Endothelial cell of umbilical vein (primary cell): Measurements from ENCODE around the gene AAR2. TPM values are rescaled to one million over a fixed set of nuclear protein-coding genes. Genes with fewer than 3 reads are reported as not detected.

ENCODE experiments used
- BruUV-seq: library from RNA; stranded (reverse); fragments of 400-500 nt; replicated peaks from 2 replicates; lab custom pipeline; 2021; lab: Mats Ljungman, UMichigan
- CTCF ChIA-PET: fragments of 300-600, 350-600 bp; sonication (Branson Sonifier 250); formaldehyde crosslinking; loops from one replicate; lab custom pipeline; 2021; ENCODE audit warnings: antibody characterized with exemption, inconsistent platforms; lab: Charles Lee
- POLR2A ChIA-PET: fragments of 300-600, 350-600 bp; sonication (Branson Sonifier 250); formaldehyde crosslinking; loops from one replicate; lab custom pipeline; 2021; ENCODE audit warnings: antibody characterized with exemption, inconsistent platforms; lab: Charles Lee
- DNase-seq: peaks from one replicate; pipeline ENCODE4 v3.0.0-alpha.2; 2011; ENCODE audit warnings: low read depth, low spot score
- FAIRE-seq: peaks from 2 replicates; lab custom pipeline; 2011; peaks lifted over from hg19 to GRCh38; lab: Jason Lieb, UNC
- H2AFZ ChIP-seq: 2 replicates; pipeline ENCODE4 v1.6.0; 2012; ENCODE audit warnings: low read depth, low read length, control low read depth, inconsistent platforms
- H3K27ac ChIP-seq: 2 replicates; pipeline ENCODE4 v1.5.1; 2011; ENCODE audit warnings: low read depth, mild to moderate bottlenecking, control low read depth, low read length, moderate library complexity; ENCODE audit not compliant: insufficient read depth
- H3K27me3 ChIP-seq, 2 experiments: 2 replicates each; pipeline versions ENCODE4 v1.6.0 to v1.6.1; 2011; ENCODE audit warnings: low read length in 2 of 2, mixed read lengths in 1 of 2; ENCODE audit not compliant: control insufficient read depth in 2 of 2, insufficient read depth in 2 of 2
- H3K36me3 ChIP-seq, 2 experiments: 2 replicates in 1 of 2; 3 replicates in 1 of 2; pipeline ENCODE4 v1.5.1; 2011; ENCODE audit warnings: low read length in 2 of 2, mild to moderate bottlenecking in 1 of 2, moderate library complexity in 1 of 2; ENCODE audit not compliant: control insufficient read depth in 2 of 2, insufficient read depth in 2 of 2; ENCODE audit errors: extremely low read depth in 1 of 2
- H3K4me1 ChIP-seq: 3 replicates; pipeline ENCODE4 v1.5.1; 2011; ENCODE audit warnings: mild to moderate bottlenecking, low read length; ENCODE audit not compliant: control insufficient read depth, insufficient read depth; ENCODE audit errors: extremely low read depth
- H3K4me2 ChIP-seq: 2 replicates; pipeline ENCODE4 v1.6.1; 2011; ENCODE audit warnings: low read length, control low read depth, mixed read lengths; ENCODE audit not compliant: insufficient read depth
- H3K4me3 ChIP-seq, 3 experiments: fragments of 200-600 bp in 1 of 3; sonication (generic), shearing (Covaris generic) in 1 of 3; replicated peaks in 1 of 3; 2 replicates each; pipeline ENCODE4 v1.5.1; 2011 to 2016; ENCODE audit warnings: control low read depth in 3 of 3, low read length in 3 of 3, mild to moderate bottlenecking in 2 of 3, inconsistent platforms in 1 of 3, low read depth in 1 of 3, moderate library complexity in 1 of 3; ENCODE audit not compliant: insufficient read depth in 1 of 3
- H3K79me2 ChIP-seq: 2 replicates; pipeline ENCODE4 v1.6.0; 2012; ENCODE audit warnings: low read length, inconsistent platforms; ENCODE audit not compliant: control insufficient read depth, insufficient read depth
- H3K9ac ChIP-seq: replicated peaks from 2 replicates; pipeline ENCODE3; 2011; ENCODE audit warnings: low read length, control low read depth; ENCODE audit not compliant: insufficient read depth; ENCODE audit errors: extremely low read depth
- H3K9me1 ChIP-seq: replicated peaks from 3 replicates; pipeline ENCODE4 v1.6.0; 2011; ENCODE audit warnings: mild to moderate bottlenecking, low read length; ENCODE audit not compliant: control insufficient read depth, insufficient read depth; ENCODE audit errors: extremely low read depth
- H3K9me3 ChIP-seq: replicated peaks from 2 replicates; pipeline ENCODE4 v1.5.1; 2012; ENCODE audit warnings: low read length, inconsistent platforms; ENCODE audit not compliant: control insufficient read depth, insufficient read depth
- H4K20me1 ChIP-seq: replicated peaks from 2 replicates; pipeline ENCODE3; 2011; ENCODE audit warnings: mild to moderate bottlenecking, low read length; ENCODE audit not compliant: control insufficient read depth, insufficient read depth; ENCODE audit errors: extremely low read depth
- FOS ChIP-seq: IDR thresholded peaks from 2 replicates; pipeline ENCODE4 v1.6.1; 2011; ENCODE audit warnings: mild to moderate bottlenecking, low read length, moderate library complexity, borderline replicate concordance; ENCODE audit not compliant: insufficient read depth
- GATA2 ChIP-seq: IDR thresholded peaks from 2 replicates; pipeline ENCODE4 v1.7.0; 2011; ENCODE audit warnings: low read depth, mild to moderate bottlenecking, moderate library complexity, mixed read lengths, low read length; ENCODE audit not compliant: insufficient read length, insufficient read depth
- POLR2AphosphoS5 ChIP-seq: IDR thresholded peaks from 2 replicates; pipeline ENCODE4 v1.6.1; 2012; ENCODE audit warnings: low read depth, mild to moderate bottlenecking, control low read depth, low read length, moderate library complexity; ENCODE audit not compliant: insufficient read depth
- dilution Hi-C: fragments of 300-500 bp; cut with MboI; formaldehyde crosslinking; loops from one replicate; pipeline ENCODE4 v1.15.0; 2019; ENCODE audit warnings: low sequenced_read_pairs; ENCODE audit not compliant: extremely low pct_ligation_motif_present
- intact Hi-C: fragments of 100-400 bp; cut with micrococcal nuclease; formaldehyde crosslinking; loops from one replicate; pipeline ENCODE4 v1.10.0; 2022
- polyA plus RNA-seq, 4 experiments: library from polyadenylated mRNA; depleted of rRNA in 3 of 4; stranded (reverse) in 3 of 4; unstranded in 1 of 4; fragments of >200 nt; gene quantifications; 2 replicates each; pipeline versions ENCODE4 v1.2.1 to v1.2.3, GENCODE V29; 2011 to 2012; ENCODE audit warnings: missing spikeins in 1 of 4
- total RNA-seq: library from RNA; stranded (reverse); gene quantifications from 2 replicates; pipeline ENCODE4 v1.2.3, GENCODE V29; 2021
- TF ChIP-seq, protein P1 (sequence below), 2 donors: IDR thresholded peaks; 1 replicate in 1 of 2; 2 replicates in 1 of 2; pipeline ENCODE4 v1.5.1; 2011; ENCODE audit warnings: low read length in 2 of 2, mild to moderate bottlenecking in 2 of 2, moderate library complexity in 2 of 2, control low read depth in 1 of 2, inconsistent platforms in 1 of 2, low read depth in 1 of 2; ENCODE audit not compliant: insufficient read depth in 1 of 2; ENCODE audit errors: extremely low read depth in 1 of 2

AAR2 gene
- total and polyA plus RNA-seq, 2 donors (not counting 3 experiments of a cell fraction or from before 2014, with no cell fraction given), result 21.9 to 29.4 TPM

DNA sequence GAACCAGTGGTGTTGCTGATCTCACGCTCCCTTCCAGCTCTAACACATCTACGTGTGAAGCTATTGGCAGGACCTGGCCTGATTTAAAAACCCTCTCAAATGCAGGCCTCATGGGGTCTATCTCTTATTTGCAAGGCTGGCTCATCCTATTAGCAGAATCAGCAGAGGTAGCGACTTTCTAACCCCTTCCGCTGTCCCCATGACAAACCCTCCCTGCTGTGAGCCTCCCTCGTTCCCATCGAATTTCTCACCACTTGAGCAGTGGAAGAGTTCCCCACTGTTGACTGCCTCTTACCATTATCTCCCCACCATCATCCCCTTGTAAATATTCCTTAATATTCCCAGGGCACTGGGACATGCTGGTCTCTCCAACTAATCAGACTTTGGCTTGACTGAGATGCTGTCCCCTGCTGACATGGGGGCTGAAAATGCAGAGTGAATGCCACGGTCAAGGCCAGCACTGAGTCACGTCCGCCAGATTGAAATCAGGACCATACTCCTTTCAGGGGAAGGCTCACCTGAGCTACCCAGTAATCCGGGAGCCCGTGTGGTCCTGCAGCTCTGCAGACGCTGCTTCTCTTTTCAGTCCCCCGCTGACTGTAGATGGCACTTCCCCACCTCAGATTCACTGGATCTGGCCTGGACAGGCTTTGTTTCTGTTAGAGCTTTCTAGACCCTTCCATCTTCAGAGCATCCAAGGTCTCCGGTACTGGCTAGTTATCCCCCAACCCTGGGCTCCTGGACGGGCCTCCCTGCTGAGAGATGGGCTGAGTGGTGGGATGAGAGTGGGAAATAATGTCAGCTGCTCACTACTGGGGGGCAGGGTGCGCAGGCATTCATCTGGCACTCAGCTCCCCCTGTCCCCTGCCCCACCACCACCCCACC, 23.1 kb downstream of the AAR2 start:
- no TSS peak for BruUV-seq
- Histone ChIP-seq H3K27ac (no peak overlapping the region), H3K9me3 (no peaks in the 10 kb centered on the region), H3K36me3 (peaks cover 3 to 11% of the 10 kb centered on the region in 2 experiments), H3K9ac (no peak overlapping the region), H3K4me3 (no peak overlapping the region), H3K4me2 (no peak overlapping the region), H3K27me3 (no peaks in the 10 kb centered on the region), H3K9me1 (no peaks in the 10 kb centered on the region), H4K20me1 (no peaks in the 10 kb centered on the region), H3K79me2 (no peaks in the 10 kb centered on the region), H3K4me1 (no peaks in the 10 kb centered on the region), H2AFZ (no peak overlapping the region)
- dilution Hi-C loops, result no loop called here
- no peak for FAIRE-seq
- CTCF ChIA-PET, result interaction anchor here (1.3 kb wide), 1 partner anchor 57 kb away, joined by 4 read pairs; no protein-coding TSS in a partner anchor
- POLR2A ChIA-PET, result no interaction called here
- intact Hi-C loops, result no loop called here
- TF ChIP-seq FOS (no peak), GATA2 (no peak), POLR2AphosphoS5 (no peak)
- TF ChIP-seq, protein P1, sequence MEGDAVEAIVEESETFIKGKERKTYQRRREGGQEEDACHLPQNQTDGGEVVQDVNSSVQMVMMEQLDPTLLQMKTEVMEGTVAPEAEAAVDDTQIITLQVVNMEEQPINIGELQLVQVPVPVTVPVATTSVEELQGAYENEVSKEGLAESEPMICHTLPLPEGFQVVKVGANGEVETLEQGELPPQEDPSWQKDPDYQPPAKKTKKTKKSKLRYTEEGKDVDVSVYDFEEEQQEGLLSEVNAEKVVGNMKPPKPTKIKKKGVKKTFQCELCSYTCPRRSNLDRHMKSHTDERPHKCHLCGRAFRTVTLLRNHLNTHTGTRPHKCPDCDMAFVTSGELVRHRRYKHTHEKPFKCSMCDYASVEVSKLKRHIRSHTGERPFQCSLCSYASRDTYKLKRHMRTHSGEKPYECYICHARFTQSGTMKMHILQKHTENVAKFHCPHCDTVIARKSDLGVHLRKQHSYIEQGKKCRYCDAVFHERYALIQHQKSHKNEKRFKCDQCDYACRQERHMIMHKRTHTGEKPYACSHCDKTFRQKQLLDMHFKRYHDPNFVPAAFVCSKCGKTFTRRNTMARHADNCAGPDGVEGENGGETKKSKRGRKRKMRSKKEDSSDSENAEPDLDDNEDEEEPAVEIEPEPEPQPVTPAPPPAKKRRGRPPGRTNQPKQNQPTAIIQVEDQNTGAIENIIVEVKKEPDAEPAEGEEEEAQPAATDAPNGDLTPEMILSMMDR (IDR thresholded peaks at IDR 0.05; ENCODE audit: extremely low read depth in 1 of 2, insufficient read depth in 1 of 2, low read depth in 1 of 2, low read length in 2 of 2), result no peak
- no peak for DNase-seq
